C4-2B (cell line): Measurements from ENCODE around the gene STK4.

Experiments used
- H3K27ac ChIP-seq: fragments of 450-650 bp; 2 replicates; pipeline ENCODE4 v1.5.1; 2017
- CTCF ChIP-seq: fragments of 450-650 bp; conservative IDR thresholded peaks from 2 replicates; pipeline ENCODE4 v1.5.1; 2017; ENCODE audit warnings: mild to moderate bottlenecking
- ZFX ChIP-seq: fragments of 450-650 bp; IDR thresholded peaks from 2 replicates; pipeline ENCODE4 v1.6.1; 2017

The STK4 gene

GRCh38 chr20:45049904-45050471 is 83.7 kb downstream of the STK4 start:
- no peak for TF ChIP-seq CTCF
- TF ChIP-seq ZFX = no peak
- H3K27ac ChIP-seq = no peak overlapping the region

- TF ChIP-seq ZFX = no peak
- no peak for TF ChIP-seq CTCF
- H3K27ac ChIP-seq = no peak overlapping the region
These were observed 85.1 kb downstream of the STK4 start for GRCh38 chr20:45051204-45052060.

- H3K27ac ChIP-seq = no peak overlapping the region; the same call in 1 of the 2 replicates
These were observed 86.6 kb downstream of the STK4 start for GRCh38 chr20:45052698-45053429.

GRCh38 chr20:45053430-45054351 is 87.4 kb downstream of the STK4 start:
- TF ChIP-seq ZFX (no peak), CTCF (no peak)
- H3K27ac ChIP-seq = no peak overlapping the region; the same call in 1 of the 2 replicates

More at GRCh38 chr20:45052698-45053429, 86.6 kb downstream of the STK4 start:
- TF ChIP-seq ZFX (no peak), CTCF (no peak)

GRCh38 chr20:45055056-45055455 is 88.7 kb downstream of the STK4 start:
- TF ChIP-seq ZFX (no peak), CTCF (no peak)
- no peak overlapping the region for H3K27ac ChIP-seq

- TF ChIP-seq ZFX (no peak), CTCF (no peak)
- H3K27ac ChIP-seq = peak overlapping the region; percentile 74
These were observed 90.3 kb downstream of the STK4 start for GRCh38 chr20:45056473-45057173.
